Mucosa of descending colon (tissue), 3 donors: ENCODE data around the gene C5AR1. TPM values are rescaled to one million over a fixed set of nuclear protein-coding genes. Genes with fewer than 3 reads are reported as not detected.
"Not testable (repeated sequence)": the region's sequence is repeated elsewhere in the genome, so short reads cannot be mapped to it uniquely, and the experiment has no call there.

Experiments used
- ATAC-seq: fragments of 200-7000 bp; cut with Tn5 transposase; one replicate; pipeline ENCODE4 v1.9.1; 2020; ENCODE audit warnings: mild to moderate bottlenecking, moderate library complexity
- DNase-seq, 3 donors: peaks; one replicate each; pipeline ENCODE4 v3.0.0-alpha.2; 2020
- H3K36me3 ChIP-seq: fragments of 200-600 bp; one replicate; pipeline ENCODE4 v1.8.0; 2021; ENCODE audit warnings: low read depth, mild to moderate bottlenecking
- H3K4me1 ChIP-seq: fragments of 200-600 bp; one replicate; pipeline ENCODE4 v1.8.0; 2021; ENCODE audit warnings: low read depth, mild to moderate bottlenecking
- H3K4me3 ChIP-seq: fragments of 200-600 bp; one replicate; pipeline ENCODE4 v1.8.0; 2021; ENCODE audit warnings: mild to moderate bottlenecking
- H3K9me3 ChIP-seq: fragments of 200-600 bp; one replicate; pipeline ENCODE4 v1.8.0; 2021; ENCODE audit warnings: mild to moderate bottlenecking
- CTCF ChIP-seq: fragments of 200-600 bp; IDR thresholded peaks from one replicate; pipeline ENCODE4 v1.8.0; 2022; ENCODE audit warnings: antibody characterized with exemption, mild to moderate bottlenecking
- intact Hi-C, 2 donors: fragments of 100-400 bp; cut with DNase I in 1 of 2; cut with micrococcal nuclease in 1 of 2; formaldehyde crosslinking; loops; one replicate each; pipeline versions ENCODE4 v1.11.0 to v1.11.1; 2022; cut with DNase I, micrococcal nuclease
- total RNA-seq, 3 donors: library from RNA; stranded (reverse); fragmentation: NEBNext Ultra II Directional in 2 of 3; extraction: Animal tissue kit (Norgen Biotek cat#: 25700) in 2 of 3; gene quantifications; one replicate each; pipeline versions ENCODE4 v1.2.1 to v1.2.4, GENCODE V29; 2021 to 2023
- donor health status: DM: no; HTN: no; CAD: no; lungs with moderate emphysema.
- donor health status: DM: no; HTN: no; CAD: no.
- donor health status: DM: no; HTN: yes; CAD: no.

C5AR1 gene
- total RNA-seq, 3 donors from 2014 or later, result 5.1 to 13.5 (median 7.9) TPM

- intact Hi-C loops, result no loop called here
- ATAC-seq (peak; percentile 83), DNase-seq (peak; percentile 95 to 97 (median 97))
- no peak for TF ChIP-seq CTCF
- Histone ChIP-seq H3K36me3 (no peaks in the 10 kb centered on the region), H3K4me1 (peaks cover 12% of the 10 kb centered on the region), H3K4me3 (peak overlapping the region; percentile 56), H3K9me3 (no peaks in the 10 kb centered on the region)
Measured at GRCh38 chr19:47273313-47274070, 36.2 kb upstream of the C5AR1 start.

- TF ChIP-seq CTCF, result no peak
- ATAC-seq (peak; percentile 87), DNase-seq (peak; percentile 99 to 100 (median 100))
- H3K4me3 ChIP-seq, result peak within 1 kb of the TSS; percentile 56
- no peaks in the 10 kb centered on the region for H3K36me3 ChIP-seq
- H3K9me3 ChIP-seq, result no peaks in the 10 kb centered on the region
- intact Hi-C loops, result no loop called here
- peaks cover 12% of the 10 kb centered on the region for H3K4me1 ChIP-seq
Measured at GRCh38 chr19:47274071-47274890, 35.4 kb upstream of the C5AR1 start, which contains the start of gene INAFM1. Gene INAFM1, plus strand, starts transcription at chr19:47274885. Its CDS starts 35 bp downstream, at chr19:47274920.

GRCh38 chr19:47274891-47275761 is 34.5 kb upstream of the C5AR1 start:
- intact Hi-C loops, result no loop called here
- no peaks in the 10 kb centered on the region for H3K9me3 ChIP-seq
- peak overlapping the region; percentile 17 for H3K4me3 ChIP-seq
- H3K36me3 ChIP-seq, result no peaks in the 10 kb centered on the region
- DNase-seq (peak in 2 of 3 donors; percentile 46 to 75), ATAC-seq (peak; percentile 0)
- no peak for TF ChIP-seq CTCF
- H3K4me1 ChIP-seq, result peaks cover 12% of the 10 kb centered on the region

GRCh38 chr19:47275791-47276461 is 33.7 kb upstream of the C5AR1 start:
- Histone ChIP-seq H3K4me3 (no peak overlapping the region), H3K9me3 (no peaks in the 10 kb centered on the region), H3K4me1 (peaks cover 12% of the 10 kb centered on the region), H3K36me3 (no peaks in the 10 kb centered on the region)
- no peak for TF ChIP-seq CTCF
- DNase-seq (peak in 2 of 3 donors; percentile 48 to 63), ATAC-seq (no peak)
- intact Hi-C loops, result no loop called here

- H3K36me3 ChIP-seq, ATAC-seq, intact Hi-C loops, H3K9me3 ChIP-seq, H3K4me3 ChIP-seq, DNase-seq: not testable (repeated sequence)
- H3K4me1 ChIP-seq, result peaks cover 12% of the 10 kb centered on the region
Measured at GRCh38 chr19:47276513-47276912, 33.1 kb upstream of the C5AR1 start.
